Hematopoietic multipotent progenitor cell treated with erythropoietin and hydrocortisone succinate and interleukin-3 and kit ligand, for 15 days (in vitro differentiated cells): ENCODE results near the gene VIT.
"Not testable (repeated sequence)": the region's sequence is repeated elsewhere in the genome, so short reads cannot be mapped to it uniquely, and the experiment has no call there.

Experiments
- DNase-seq: peaks from one replicate; pipeline ENCODE4 v3.0.0-alpha.2; 2015; ENCODE audit warnings: low spot score

The VIT gene

GRCh38 chr2:36807223-36807886 lies 110.8 kb downstream of the VIT start:
- no peak for DNase-seq

- DNase-seq = no peak
Measured at GRCh38 chr2:36808386-36809068, 112.0 kb downstream of the VIT start.

GRCh38 chr2:36809069-36809445 lies 112.5 kb downstream of the VIT start:
- DNase-seq = no peak

- DNase-seq = no peak
Measured at GRCh38 chr2:36811071-36811470, 114.6 kb downstream of the VIT start.

- DNase-seq = no peak
Measured at GRCh38 chr2:36812196-36812595, 115.7 kb downstream of the VIT start.

- no peak for DNase-seq
Measured at GRCh38 chr2:36818542-36818941, 122.0 kb downstream of the VIT start.

GRCh38 chr2:36819095-36819711 lies 122.7 kb downstream of the VIT start:
- no peak for DNase-seq

- DNase-seq = no peak
Measured at GRCh38 chr2:36820942-36821605, 124.6 kb downstream of the VIT start.

GRCh38 chr2:36823862-36824261 lies 127.4 kb downstream of the VIT start:
- DNase-seq = no peak

- no peak for DNase-seq
Measured at GRCh38 chr2:36824273-36824672, 127.8 kb downstream of the VIT start.

GRCh38 chr2:36824683-36825082 lies 128.2 kb downstream of the VIT start:
- DNase-seq = not testable (repeated sequence)

- DNase-seq = no peak
Measured at GRCh38 chr2:36831185-36831584, 134.7 kb downstream of the VIT start.

GRCh38 chr2:36834203-36834602 lies 137.7 kb downstream of the VIT start:
- DNase-seq = no peak

- no peak for DNase-seq
Measured at GRCh38 chr2:36834731-36835524, 138.4 kb downstream of the VIT start.

- no peak for DNase-seq
Measured at GRCh38 chr2:36839976-36840617, 143.6 kb downstream of the VIT start.

- no peak for DNase-seq
Measured at GRCh38 chr2:36843838-36844237, 147.3 kb downstream of the VIT start.

GRCh38 chr2:36849265-36849664 lies 152.8 kb downstream of the VIT start:
- DNase-seq = no peak

- no peak for DNase-seq
Measured at GRCh38 chr2:36854241-36854640, 157.7 kb downstream of the VIT start.

- no peak for DNase-seq
Measured at GRCh38 chr2:36855429-36855828, 158.9 kb downstream of the VIT start.

GRCh38 chr2:36857713-36858112 lies 161.2 kb downstream of the VIT start:
- DNase-seq = no peak

GRCh38 chr2:36858551-36859365 lies 162.3 kb downstream of the VIT start:
- no peak for DNase-seq
